ENCODE measurements around the gene TMEM30A. TPM values are rescaled to one million over a fixed set of nuclear protein-coding genes. Genes with fewer than 3 reads are reported as not detected.
A peak's percentile ranks its signal among the peaks of the same experiment; 100 is the strongest.

The TMEM30A gene
- total and polyA plus RNA-seq, 11 donors, result 21.8 to 86.3 (median 55.9) TPM

DNA sequence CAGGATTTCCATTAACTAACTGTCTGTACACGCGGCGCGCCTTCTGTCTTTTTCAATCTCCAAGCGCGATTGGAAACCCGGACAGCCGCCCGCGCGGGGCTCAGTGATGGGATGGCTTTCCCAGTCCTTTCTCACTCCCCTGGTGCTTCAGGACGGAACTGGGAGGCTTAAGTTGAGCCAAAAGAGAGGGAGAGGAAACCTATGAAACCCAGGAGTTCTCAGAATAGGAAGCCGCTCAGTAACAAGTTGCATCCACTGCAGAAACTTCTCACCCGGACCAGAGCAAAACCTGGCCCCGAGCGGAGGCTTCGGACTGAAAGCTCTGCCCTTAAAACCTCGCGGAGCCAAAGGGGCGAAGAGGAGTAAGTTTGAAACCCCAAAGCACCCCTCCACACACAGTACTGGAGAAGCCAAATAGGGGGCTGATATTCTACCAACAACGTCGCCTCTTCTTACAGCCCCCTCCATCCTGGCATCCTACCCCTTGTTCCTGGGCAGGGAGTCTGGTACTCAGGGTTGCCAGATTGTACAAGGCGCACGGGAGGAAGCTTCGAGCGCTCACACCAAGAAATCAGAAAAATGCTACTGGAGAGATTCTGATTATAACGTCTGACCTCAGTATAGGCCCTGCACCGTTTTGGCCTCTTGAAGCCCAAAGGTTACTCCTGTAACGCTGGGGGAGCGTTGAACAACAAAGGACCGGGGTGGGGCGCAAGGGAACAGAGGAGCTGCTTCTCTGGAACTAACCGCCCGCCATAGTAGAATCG, 77.8 kb downstream of the TMEM30A start:
- WGBS, 4 donors, result 14 to 26% (median 24%) methylated on average over 35 of the region's 35 CpGs
- H3K27me3 ChIP-seq, result peaks cover 2 to 68% (median 34%) of the 10 kb centered on the region in 9 donors
- peak overlapping the region; percentile 19 to 72 (median 58) for H3K4me3 ChIP-seq
- peak overlapping the region; percentile 33 to 87 (median 70) for H3K27ac ChIP-seq
- H3K9me3 ChIP-seq, result no peaks in the 10 kb centered on the region
- H3K4me1 ChIP-seq, result peaks cover 0 to 63% (median 24%) of the 10 kb centered on the region in 12 donors
- TF ChIP-seq POLR2A (IDR thresholded peaks at IDR 0.05), result no peak
- TF ChIP-seq, protein P1, sequence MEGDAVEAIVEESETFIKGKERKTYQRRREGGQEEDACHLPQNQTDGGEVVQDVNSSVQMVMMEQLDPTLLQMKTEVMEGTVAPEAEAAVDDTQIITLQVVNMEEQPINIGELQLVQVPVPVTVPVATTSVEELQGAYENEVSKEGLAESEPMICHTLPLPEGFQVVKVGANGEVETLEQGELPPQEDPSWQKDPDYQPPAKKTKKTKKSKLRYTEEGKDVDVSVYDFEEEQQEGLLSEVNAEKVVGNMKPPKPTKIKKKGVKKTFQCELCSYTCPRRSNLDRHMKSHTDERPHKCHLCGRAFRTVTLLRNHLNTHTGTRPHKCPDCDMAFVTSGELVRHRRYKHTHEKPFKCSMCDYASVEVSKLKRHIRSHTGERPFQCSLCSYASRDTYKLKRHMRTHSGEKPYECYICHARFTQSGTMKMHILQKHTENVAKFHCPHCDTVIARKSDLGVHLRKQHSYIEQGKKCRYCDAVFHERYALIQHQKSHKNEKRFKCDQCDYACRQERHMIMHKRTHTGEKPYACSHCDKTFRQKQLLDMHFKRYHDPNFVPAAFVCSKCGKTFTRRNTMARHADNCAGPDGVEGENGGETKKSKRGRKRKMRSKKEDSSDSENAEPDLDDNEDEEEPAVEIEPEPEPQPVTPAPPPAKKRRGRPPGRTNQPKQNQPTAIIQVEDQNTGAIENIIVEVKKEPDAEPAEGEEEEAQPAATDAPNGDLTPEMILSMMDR (IDR thresholded peaks at IDR 0.05), result no peak
- no peaks in the 10 kb centered on the region for H3K36me3 ChIP-seq
- DNase-seq (peak in 2 of 5 donors; percentile 25 to 33), ATAC-seq (peak in 1 of 4 donors; percentile 3)
- intact Hi-C loops (cut with DNase I), result loop anchor here (5.0 to 10.0 kb wide), 21 partner anchors 312 to 1532 kb away; no protein-coding TSS in a partner anchor

DNA sequence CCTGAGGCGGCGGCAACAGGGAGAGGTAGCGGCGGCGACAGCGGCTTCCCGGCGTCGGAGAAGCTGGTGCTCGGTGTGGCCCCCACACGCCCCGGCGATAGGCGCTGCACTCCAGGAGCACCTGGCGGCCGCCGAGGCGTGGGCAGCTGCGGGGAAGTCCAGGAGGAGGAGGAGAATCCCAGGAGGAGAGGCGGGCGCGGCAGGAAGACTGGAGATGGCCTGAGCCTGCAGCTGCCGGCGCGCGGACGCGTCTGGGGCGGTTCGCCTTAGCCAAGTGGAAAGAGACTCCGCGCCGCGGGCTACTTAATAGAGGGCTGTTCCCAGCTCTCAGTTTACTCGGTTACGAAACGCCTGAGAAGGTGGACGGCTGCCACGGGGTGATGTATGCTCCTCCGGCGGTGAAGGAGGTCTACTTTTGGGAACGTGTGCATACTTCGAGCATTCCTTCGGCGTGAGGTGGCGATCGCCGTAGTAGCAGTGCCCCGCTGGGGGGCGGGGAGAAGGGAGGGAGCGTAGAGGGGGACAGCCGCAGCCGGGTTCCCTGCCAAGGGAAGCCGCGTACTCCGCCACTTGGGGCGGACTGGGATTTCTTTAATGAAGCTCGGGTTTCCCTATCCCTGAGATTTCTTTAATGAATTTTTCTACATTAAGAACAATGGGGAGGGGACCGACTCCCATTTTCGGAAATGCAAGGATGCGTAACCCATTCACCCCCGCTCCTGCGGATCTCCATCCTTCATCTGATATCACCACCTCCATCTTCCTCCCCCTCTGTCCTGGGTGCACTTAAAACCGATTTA, 78.6 kb downstream of the TMEM30A start, which contains the start of gene COL12A1:
COL12A1 (minus strand) TSS at position 278 of the 800 bp plus-strand sequence. CDS start 3,261 bp downstream, outside the sequence.
- ATAC-seq, result peak; percentile 52 to 79 (median 74)
- peaks cover 2 to 75% (median 34%) of the 10 kb centered on the region in 9 donors for H3K27me3 ChIP-seq
- no peak for TF ChIP-seq POLR2A (IDR thresholded peaks at IDR 0.05)
- TF ChIP-seq, protein P1 (IDR thresholded peaks at IDR 0.05), result peak in 3 of 12 donors; percentile 10 to 13 (median 12)
- H3K4me3 ChIP-seq, result peak within 1 kb of the TSS; percentile 19 to 72 (median 58)
- H3K9me3 ChIP-seq, result no peaks in the 10 kb centered on the region
- WGBS, 4 donors, result 1 to 3% (median 1%) methylated on average over 35 to 64 of the region's 64 CpGs
- no peaks in the 10 kb centered on the region for H3K36me3 ChIP-seq
- intact Hi-C loops (cut with DNase I), result loop anchor here (5.0 to 10.0 kb wide), 21 partner anchors 311 to 1531 kb away; no protein-coding TSS in a partner anchor
- peaks cover 0 to 62% (median 20%) of the 10 kb centered on the region in 12 donors for H3K4me1 ChIP-seq
- peak within 1 kb of the TSS; percentile 33 to 87 (median 70) for H3K27ac ChIP-seq
- peak; percentile 85 to 93 (median 91) for DNase-seq

DNA sequence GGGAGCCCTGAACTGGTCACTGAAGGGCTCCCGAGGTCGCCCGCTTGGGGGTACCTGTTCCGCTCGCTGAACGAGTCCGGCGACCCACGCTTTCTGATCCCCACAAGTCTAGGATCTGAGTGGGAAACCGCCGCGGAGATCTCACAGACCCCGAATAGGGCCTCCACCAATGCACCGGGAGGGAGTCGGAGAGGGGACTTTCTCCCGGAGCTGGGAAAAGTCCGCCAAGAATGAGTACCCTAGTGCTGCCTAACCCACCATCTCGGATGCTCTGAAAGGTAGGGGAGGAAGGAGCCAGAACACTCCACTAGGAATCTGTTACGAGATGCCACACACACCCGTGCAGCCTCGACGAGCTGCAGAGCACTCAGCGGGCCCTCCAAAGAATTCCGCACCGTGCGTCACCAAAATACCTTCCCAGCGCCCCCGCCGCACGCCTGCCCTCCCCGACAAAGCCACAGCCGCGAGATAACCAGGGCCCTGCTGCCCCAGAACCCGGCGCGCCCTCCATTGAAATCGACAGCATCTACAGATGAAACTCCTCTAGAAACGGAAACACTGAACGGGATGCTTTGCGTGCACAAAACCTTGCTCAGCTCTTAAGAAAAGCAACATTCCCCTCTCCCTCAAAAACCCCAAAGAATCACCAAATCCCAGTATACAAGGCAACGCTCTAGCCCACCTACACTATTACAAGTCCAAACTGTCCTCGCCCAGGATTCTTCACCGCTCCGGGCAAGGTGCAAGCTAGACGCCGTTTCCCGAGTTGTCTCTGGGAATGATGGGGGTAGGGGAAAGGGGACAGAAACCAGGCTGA, 79.4 kb downstream of the TMEM30A start:
- Histone ChIP-seq H3K27me3 (peaks cover 2 to 80% (median 34%) of the 10 kb centered on the region in 9 donors), H3K4me1 (peaks cover 0 to 62% (median 20%) of the 10 kb centered on the region in 12 donors), H3K36me3 (no peaks in the 10 kb centered on the region), H3K4me3 (peak overlapping the region; percentile 19 to 72 (median 58)), H3K27ac (peak overlapping the region; percentile 9 to 87 (median 70)), H3K9me3 (no peaks in the 10 kb centered on the region)
- intact Hi-C loops (cut with DNase I), result loop anchor here (5.0 to 10.0 kb wide), 21 partner anchors 310 to 1530 kb away; no protein-coding TSS in a partner anchor
- ATAC-seq (peak in 2 of 4 donors; percentile 2 to 3), DNase-seq (peak in 3 of 5 donors; percentile 36 to 54 (median 36))
- WGBS, 4 donors, result 1 to 2% (median 1%) methylated on average over 37 to 47 of the region's 47 CpGs
- TF ChIP-seq POLR2A (IDR thresholded peaks at IDR 0.05), result no peak
- TF ChIP-seq, protein P1 (IDR thresholded peaks at IDR 0.05), result peak in 1 of 12 donors; percentile 4

Measured in heart left ventricle (tissue), 16 donors.